Mononuclear cell (primary cell): ENCODE results near the gene ANG. TPM values are rescaled to one million over a fixed set of nuclear protein-coding genes. Genes with fewer than 3 reads are reported as not detected.
"Not testable (repeated sequence)": the region's sequence is repeated elsewhere in the genome, so short reads cannot be mapped to it uniquely, and the experiment has no call there.

Experiments
- H3K27me3 ChIP-seq: 2 replicates; pipeline ENCODE4 v1.6.0; 2011; ENCODE audit warnings: low read length, control low read depth; ENCODE audit not compliant: insufficient read depth
- H3K4me1 ChIP-seq: 2 replicates; pipeline ENCODE4 v1.5.1; 2011; ENCODE audit warnings: mild to moderate bottlenecking, low read length, control low read depth; ENCODE audit not compliant: insufficient read depth
- H3K4me3 ChIP-seq: 2 replicates; pipeline ENCODE4 v1.5.1; 2011; ENCODE audit warnings: mild to moderate bottlenecking, low read length, moderate library complexity
- H3K9me3 ChIP-seq: 2 replicates; pipeline ENCODE4 v1.5.1; 2011; ENCODE audit warnings: low read depth, mild to moderate bottlenecking, control low read depth, low read length
- total RNA-seq: library from RNA; depleted of rRNA; stranded (reverse); fragments of >200 nt; gene quantifications from one replicate; pipeline ENCODE4 v1.2.3, GENCODE V29; 2012

ANG gene
- total RNA-seq, 1 donor = 1.3 TPM

GRCh38 chr14:20683891-20684661 is 4.5 kb upstream of the ANG start, which contains the start of gene RNASE4:
RNASE4 (plus strand) TSS chr14:20684560; CDS start chr14:20699372, 14,812 bp downstream.
- Histone ChIP-seq H3K27me3 (no peaks in the 10 kb centered on the region), H3K4me1 (peaks cover 61% of the 10 kb centered on the region), H3K4me3 (peak within 1 kb of the TSS; percentile 93)

DNA sequence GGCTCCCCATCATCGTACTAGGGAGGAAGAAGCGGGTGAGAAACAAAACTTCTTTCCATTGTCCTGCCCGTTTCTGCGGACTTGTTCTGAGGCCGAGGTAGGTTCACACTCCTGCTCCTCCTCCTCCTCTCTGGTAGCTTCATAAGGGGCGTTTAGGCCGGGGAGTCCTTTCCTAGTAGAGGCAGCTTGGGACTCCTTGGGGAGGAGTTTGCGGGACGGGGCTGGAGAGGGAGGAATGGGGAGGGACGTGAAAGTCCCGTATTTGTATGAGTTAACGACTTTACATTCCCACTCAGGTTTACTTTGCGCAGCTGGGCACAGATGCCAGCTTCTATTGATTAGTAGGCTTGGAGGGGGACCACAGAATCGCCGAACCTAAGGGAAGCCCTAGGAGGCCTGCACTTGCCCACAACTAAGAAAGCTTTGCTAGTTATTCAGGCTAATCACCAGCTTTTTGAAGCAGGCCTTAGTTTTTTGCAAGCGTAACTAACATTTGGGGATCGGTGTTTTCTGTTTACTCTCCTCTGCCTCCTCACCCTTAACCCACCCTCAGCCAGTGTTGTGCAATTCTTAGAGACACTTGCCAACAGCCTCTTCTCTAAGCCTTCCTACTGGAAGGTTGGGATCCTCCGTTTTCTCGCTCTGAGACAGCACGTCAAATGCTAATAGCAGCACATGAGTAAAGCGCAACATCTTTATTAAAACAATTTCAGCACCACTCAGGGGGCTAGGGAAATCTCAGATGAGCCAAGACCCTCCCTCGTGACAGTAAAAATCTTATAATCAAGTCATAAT is 3.7 kb upstream of the ANG start:
- Histone ChIP-seq H3K4me3 (peak overlapping the region; percentile 93), H3K27me3 (no peaks in the 10 kb centered on the region), H3K9me3 (no peaks in the 10 kb centered on the region), H3K4me1 (peaks cover 56% of the 10 kb centered on the region)

More at GRCh38 chr14:20683891-20684661, 4.5 kb upstream of the ANG start, which contains the start of gene RNASE4:
- H3K9me3 ChIP-seq = no peaks in the 10 kb centered on the region

GRCh38 chr14:20686386-20687143 is 2.0 kb upstream of the ANG start:
- no peak overlapping the region for H3K4me3 ChIP-seq
- H3K27me3 ChIP-seq = no peaks in the 10 kb centered on the region
- H3K9me3 ChIP-seq = no peaks in the 10 kb centered on the region
- H3K4me1 ChIP-seq = peaks cover 39% of the 10 kb centered on the region

GRCh38 chr14:20687362-20688166 is 1.0 kb upstream of the ANG start:
- no peaks in the 10 kb centered on the region for H3K9me3 ChIP-seq
- no peak overlapping the region for H3K4me3 ChIP-seq
- no peaks in the 10 kb centered on the region for H3K27me3 ChIP-seq
- H3K4me1 ChIP-seq = peaks cover 31% of the 10 kb centered on the region

- no peaks in the 10 kb centered on the region for H3K9me3 ChIP-seq
- H3K4me3 ChIP-seq = no peak overlapping the region
- peaks cover 7% of the 10 kb centered on the region for H3K4me1 ChIP-seq
- H3K27me3 ChIP-seq = no peaks in the 10 kb centered on the region
These were observed 2.5 kb downstream of the ANG start for GRCh38 chr14:20690848-20691640.

GRCh38 chr14:20692116-20692751 is 3.7 kb downstream of the ANG start:
- Histone ChIP-seq H3K9me3 (no peaks in the 10 kb centered on the region), H3K4me1 (peaks cover 4% of the 10 kb centered on the region), H3K27me3 (no peaks in the 10 kb centered on the region), H3K4me3 (no peak overlapping the region)

DNA sequence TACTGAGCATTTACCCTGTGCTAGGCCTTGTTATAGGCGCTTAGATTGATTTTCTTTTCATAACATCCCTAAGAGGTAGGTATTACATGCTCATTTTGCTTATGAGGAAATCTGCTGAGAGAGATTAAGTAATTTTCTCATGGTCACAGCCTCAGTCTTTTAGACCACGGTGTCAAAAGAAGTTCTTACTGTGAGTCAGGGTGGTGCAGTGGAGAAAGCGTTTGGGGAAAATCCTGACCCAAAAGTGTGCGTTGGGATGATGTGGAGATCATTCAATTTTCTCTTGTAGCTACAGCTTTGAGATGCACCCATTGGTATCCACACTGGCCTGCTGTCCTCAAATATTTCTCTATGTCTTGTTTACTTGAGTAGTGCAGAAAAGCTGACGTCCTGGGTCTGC is 8.2 kb downstream of the ANG start:
- Histone ChIP-seq H3K4me3 (no peak overlapping the region), H3K4me1 (peaks cover 4% of the 10 kb centered on the region), H3K27me3 (no peaks in the 10 kb centered on the region), H3K9me3 (no peaks in the 10 kb centered on the region)

DNA sequence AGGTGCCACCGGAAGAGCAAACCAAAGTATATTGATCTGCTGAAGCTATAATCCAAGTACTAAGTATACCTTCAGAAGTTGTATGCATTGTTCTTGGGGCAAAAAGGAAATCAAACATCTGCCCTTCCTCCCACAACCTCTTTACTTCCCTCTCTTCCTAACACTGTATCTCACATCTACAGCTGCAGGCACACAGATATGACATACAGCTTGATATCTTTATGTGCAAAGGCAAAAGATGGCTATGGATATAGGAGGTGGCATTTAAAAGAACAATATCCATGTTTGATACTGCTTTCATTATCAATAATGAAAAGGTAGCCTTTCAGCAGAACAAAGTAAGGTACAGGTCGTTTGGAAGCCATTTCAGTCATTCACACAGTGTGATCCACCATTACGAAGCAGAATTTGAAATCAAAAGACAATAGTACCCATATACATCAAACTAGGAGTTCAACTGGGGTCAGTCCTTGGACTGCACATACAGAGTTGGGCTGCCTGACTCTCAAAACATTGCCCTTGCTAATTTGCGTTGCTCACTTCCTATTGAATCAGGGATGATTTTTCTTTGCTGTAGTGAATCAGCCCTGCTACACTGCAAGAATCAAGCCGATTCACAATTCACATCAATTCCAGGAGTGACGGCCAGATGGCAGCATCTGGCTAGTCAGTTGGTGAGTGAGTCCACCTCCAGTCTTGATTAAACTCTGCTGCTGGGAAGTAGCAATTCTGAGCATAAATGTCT is 8.9 kb downstream of the ANG start:
- H3K9me3 ChIP-seq = no peaks in the 10 kb centered on the region
- H3K27me3 ChIP-seq = no peaks in the 10 kb centered on the region
- no peak overlapping the region for H3K4me3 ChIP-seq
- peaks cover 4% of the 10 kb centered on the region for H3K4me1 ChIP-seq

DNA sequence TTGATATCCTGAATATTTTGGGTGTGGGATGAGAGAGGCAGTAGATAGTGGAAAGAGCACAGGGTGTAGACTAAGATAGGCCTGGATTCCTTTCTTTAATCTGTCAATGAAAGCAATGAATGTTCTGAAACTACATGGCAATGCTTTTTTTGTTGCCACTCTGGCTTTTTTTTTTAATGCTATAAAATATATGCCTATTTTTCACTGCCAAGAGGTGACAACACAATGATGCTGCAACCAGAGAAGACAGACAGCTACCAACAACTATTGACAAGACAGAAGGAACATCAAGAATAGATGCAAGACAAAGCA is 9.4 kb downstream of the ANG start:
- peaks cover 4% of the 10 kb centered on the region for H3K4me1 ChIP-seq
- no peak overlapping the region for H3K4me3 ChIP-seq
- no peaks in the 10 kb centered on the region for H3K9me3 ChIP-seq
- no peaks in the 10 kb centered on the region for H3K27me3 ChIP-seq

GRCh38 chr14:20698934-20699333 is 10.4 kb downstream of the ANG start:
- Histone ChIP-seq H3K4me1 (peaks cover 4% of the 10 kb centered on the region), H3K4me3 (no peak overlapping the region), H3K9me3 (no peaks in the 10 kb centered on the region), H3K27me3 (no peaks in the 10 kb centered on the region)

DNA sequence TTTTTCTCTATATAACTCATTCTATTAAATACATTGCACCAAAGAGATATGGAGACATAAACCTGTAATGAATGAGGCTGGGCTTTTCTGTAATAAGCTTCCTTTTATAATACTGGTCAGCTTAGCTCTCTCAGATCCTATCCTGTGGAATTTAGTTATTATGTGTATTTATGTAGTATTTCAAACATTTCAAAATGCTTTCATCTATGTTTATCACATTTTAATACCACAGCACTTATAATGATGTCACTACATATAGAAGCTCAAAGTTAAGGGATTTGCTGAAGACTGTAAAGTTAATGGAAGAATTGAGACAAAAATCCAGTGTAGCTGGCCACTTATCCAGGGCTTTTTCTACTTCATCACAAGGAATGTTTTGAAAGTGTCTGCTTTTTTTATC is 11.4 kb downstream of the ANG start:
- no peaks in the 10 kb centered on the region for H3K9me3 ChIP-seq
- no peak overlapping the region for H3K4me3 ChIP-seq
- H3K27me3 ChIP-seq = no peaks in the 10 kb centered on the region
- peaks cover 4% of the 10 kb centered on the region for H3K4me1 ChIP-seq

DNA sequence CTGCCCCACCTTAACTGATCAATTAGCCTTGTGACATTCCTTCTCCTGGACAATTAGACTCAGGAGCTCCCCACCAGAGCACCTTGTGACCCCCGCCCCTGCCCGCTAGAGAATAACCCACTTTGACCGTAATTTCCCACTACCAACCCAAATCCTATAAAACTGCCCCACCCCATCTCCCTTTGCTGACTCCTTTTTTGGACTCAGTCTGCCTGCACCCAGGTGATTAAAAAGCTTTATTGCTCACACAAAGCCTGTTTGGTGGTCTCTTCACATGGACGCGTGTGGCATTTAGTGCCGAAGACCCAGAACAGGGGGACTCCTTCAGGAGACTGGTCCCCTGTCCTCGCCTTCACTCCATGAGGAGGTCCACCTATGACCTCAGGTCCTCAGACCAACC is 12.4 kb downstream of the ANG start:
- not testable (repeated sequence) for H3K9me3 ChIP-seq, H3K27me3 ChIP-seq, H3K4me3 ChIP-seq, H3K4me1 ChIP-seq
